Measurements from ENCODE around the gene VSNL1.
"Not testable (repeated sequence)": the region's sequence is repeated elsewhere in the genome, so short reads cannot be mapped to it uniquely, and the experiment has no call there.

VSNL1 gene

DNA sequence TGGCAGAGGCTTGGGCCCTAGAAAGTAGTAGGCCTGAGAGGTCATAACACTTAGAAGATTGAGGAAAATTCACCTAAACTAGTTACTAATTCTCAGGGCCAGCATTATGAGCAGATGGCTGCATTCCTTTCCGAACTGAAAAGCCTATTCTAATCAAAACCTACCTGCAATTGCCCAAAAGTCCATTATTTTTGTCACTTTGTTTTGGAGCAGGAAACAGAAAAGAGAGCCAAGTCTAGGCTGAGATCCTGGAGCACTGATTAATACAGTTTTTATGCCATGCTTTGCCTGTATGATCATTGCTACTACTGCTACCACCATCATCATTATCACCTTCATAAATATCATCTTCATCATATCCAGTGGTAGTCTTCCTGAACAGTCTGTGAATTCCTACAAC is 14.7 kb downstream of the VSNL1 start:
- no peaks in the 10 kb centered on the region for H3K4me1 ChIP-seq (ENCODE audit: insufficient read depth, poor library complexity, severe bottlenecking)
- no peak for ATAC-seq (ENCODE audit: low read depth)

GRCh38 chr2:17557596-17557995 is 17.1 kb downstream of the VSNL1 start:
- Histone ChIP-seq H3K4me3 (ENCODE audit: severe bottlenecking) (no peak overlapping the region), H3K27ac (ENCODE audit: poor library complexity, severe bottlenecking) (no peak overlapping the region), H3K27me3 (ENCODE audit: insufficient read depth, poor library complexity, severe bottlenecking) (no peaks in the 10 kb centered on the region), H3K36me3 (ENCODE audit: low read depth) (no peaks in the 10 kb centered on the region), H3K4me1 (ENCODE audit: insufficient read depth, poor library complexity, severe bottlenecking) (no peaks in the 10 kb centered on the region), H3K9me3 (ENCODE audit: severe bottlenecking) (no peaks in the 10 kb centered on the region)
- no peak for TF ChIP-seq CTCF (IDR thresholded peaks at IDR 0.05; ENCODE audit: poor library complexity, severe bottlenecking)
- ATAC-seq (ENCODE audit: low read depth) = no peak
- no peak for DNase-seq (ENCODE audit: low spot score)

More for the DNA sequence above, 14.7 kb downstream of the VSNL1 start:
- Histone ChIP-seq H3K36me3 (ENCODE audit: low read depth) (no peaks in the 10 kb centered on the region), H3K27ac (ENCODE audit: poor library complexity, severe bottlenecking) (no peak overlapping the region), H3K4me3 (ENCODE audit: severe bottlenecking) (no peak overlapping the region), H3K9me3 (ENCODE audit: severe bottlenecking) (no peaks in the 10 kb centered on the region), H3K27me3 (ENCODE audit: insufficient read depth, poor library complexity, severe bottlenecking) (no peaks in the 10 kb centered on the region)
- DNase-seq (ENCODE audit: low spot score) = no peak
- TF ChIP-seq CTCF (IDR thresholded peaks at IDR 0.05; ENCODE audit: poor library complexity, severe bottlenecking) = no peak

DNA sequence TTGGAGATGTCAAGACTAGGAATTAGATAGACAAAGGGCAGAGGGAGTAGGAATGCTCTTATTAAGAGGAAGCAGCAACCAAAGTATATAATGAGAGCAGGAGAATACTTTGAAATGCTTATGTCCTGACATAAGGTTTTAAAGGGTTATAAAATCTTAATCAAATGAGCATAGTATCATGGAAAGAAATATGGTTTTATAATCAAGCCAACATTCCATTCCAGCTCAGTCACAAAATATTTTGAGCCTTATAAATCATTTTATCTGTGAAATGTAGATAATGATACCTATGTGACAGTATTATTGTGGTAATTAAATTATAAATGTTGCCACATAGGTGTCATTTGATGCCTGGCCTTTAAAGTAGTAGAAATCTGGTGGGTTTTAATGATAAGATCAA is 17.6 kb downstream of the VSNL1 start:
- TF ChIP-seq CTCF (IDR thresholded peaks at IDR 0.05; ENCODE audit: poor library complexity, severe bottlenecking) = no peak
- Histone ChIP-seq H3K27ac (ENCODE audit: poor library complexity, severe bottlenecking) (no peak overlapping the region), H3K36me3 (ENCODE audit: low read depth) (no peaks in the 10 kb centered on the region), H3K27me3 (ENCODE audit: insufficient read depth, poor library complexity, severe bottlenecking) (no peaks in the 10 kb centered on the region), H3K4me3 (ENCODE audit: severe bottlenecking) (no peak overlapping the region), H3K9me3 (ENCODE audit: severe bottlenecking) (no peaks in the 10 kb centered on the region), H3K4me1 (ENCODE audit: insufficient read depth, poor library complexity, severe bottlenecking) (no peaks in the 10 kb centered on the region)
- DNase-seq (ENCODE audit: low spot score) (no peak), ATAC-seq (ENCODE audit: low read depth) (no peak)

DNA sequence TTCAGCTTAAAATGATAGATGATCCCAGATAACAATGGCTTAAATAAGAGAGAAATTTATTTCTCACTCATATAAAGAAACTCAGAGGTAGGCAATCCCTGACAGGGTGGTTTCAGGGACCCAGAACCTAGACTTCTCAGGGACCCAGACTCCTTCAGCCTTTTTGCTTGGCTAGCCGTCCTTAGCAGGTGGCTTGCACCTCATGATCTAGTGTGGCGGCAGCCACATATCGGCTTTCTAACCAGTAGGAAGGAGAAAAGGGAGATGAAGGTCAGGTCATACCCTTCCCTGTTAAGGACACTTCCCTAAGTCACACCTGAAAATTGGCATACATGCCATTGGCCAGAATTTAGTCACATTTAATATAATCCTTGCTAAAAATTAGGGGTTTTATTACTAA is 18.4 kb downstream of the VSNL1 start:
- ATAC-seq (ENCODE audit: low read depth) (no peak), DNase-seq (ENCODE audit: low spot score) (no peak)
- Histone ChIP-seq H3K36me3 (ENCODE audit: low read depth) (no peaks in the 10 kb centered on the region), H3K27ac (ENCODE audit: poor library complexity, severe bottlenecking) (no peak overlapping the region), H3K27me3 (ENCODE audit: insufficient read depth, poor library complexity, severe bottlenecking) (no peaks in the 10 kb centered on the region), H3K9me3 (ENCODE audit: severe bottlenecking) (no peaks in the 10 kb centered on the region), H3K4me3 (ENCODE audit: severe bottlenecking) (no peak overlapping the region), H3K4me1 (ENCODE audit: insufficient read depth, poor library complexity, severe bottlenecking) (no peaks in the 10 kb centered on the region)
- no peak for TF ChIP-seq CTCF (IDR thresholded peaks at IDR 0.05; ENCODE audit: poor library complexity, severe bottlenecking)

GRCh38 chr2:17565726-17566125 is 25.2 kb downstream of the VSNL1 start:
- H3K9me3 ChIP-seq (ENCODE audit: severe bottlenecking); DNase-seq (ENCODE audit: low spot score); H3K27me3 ChIP-seq (ENCODE audit: insufficient read depth, poor library complexity, severe bottlenecking); H3K36me3 ChIP-seq (ENCODE audit: low read depth); H3K4me3 ChIP-seq (ENCODE audit: severe bottlenecking); ATAC-seq (ENCODE audit: low read depth); H3K4me1 ChIP-seq (ENCODE audit: insufficient read depth, poor library complexity, severe bottlenecking); H3K27ac ChIP-seq (ENCODE audit: poor library complexity, severe bottlenecking): not testable (repeated sequence)

Measured in RWPE2 (cell line).